Measurements from ENCODE around the gene STIMATE.

GRCh38 chr3:52820736-52821135, 76.6 kb downstream of the STIMATE start:
- peak; percentile 87 for TF ChIP-seq CTCF (IDR thresholded peaks at IDR 0.05; ENCODE audit: low read depth, low read length, poor library complexity, severe bottlenecking)
- no peak for TF ChIP-seq EZH2phosphoT487 (IDR thresholded peaks at IDR 0.05; ENCODE audit: borderline replicate concordance, low read length)
